Measurements from ENCODE around the gene HASPIN. TPM values are rescaled to one million over a fixed set of nuclear protein-coding genes. Genes with fewer than 3 reads are reported as not detected.
A peak's percentile ranks its signal among the peaks of the same experiment; 100 is the strongest.
"Not testable (repeated sequence)": the region's sequence is repeated elsewhere in the genome, so short reads cannot be mapped to it uniquely, and the experiment has no call there.

HASPIN gene
- total and polyA plus RNA-seq, 7 donors: under 0.01 to 3.5 (median 0.55) TPM; not detected in 1

DNA sequence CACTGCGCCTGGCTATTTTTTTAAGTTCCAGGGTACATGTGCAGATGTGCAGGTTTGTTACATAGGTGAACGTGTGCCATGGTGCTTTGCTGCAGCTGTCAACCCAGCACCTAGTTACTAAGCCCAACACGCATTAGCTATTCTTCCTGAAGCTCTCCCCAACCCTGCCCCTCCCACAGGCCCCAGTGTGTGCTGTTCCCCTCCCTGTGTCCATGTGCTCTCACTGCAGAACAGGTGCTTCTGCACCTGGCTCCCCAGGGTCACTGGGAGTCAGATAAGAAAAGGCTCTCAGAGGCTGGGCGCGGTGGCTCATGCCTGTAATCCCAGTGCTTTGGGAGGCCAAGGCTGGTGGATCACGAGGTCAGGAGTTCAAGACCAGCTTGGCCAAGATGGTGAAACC lies 6.2 kb downstream of the HASPIN start:
- 37 to 71% methylated on average over 6 of the region's 6 CpGs for WGBS, 2 donors
- Histone ChIP-seq H3K36me3 (no peaks in the 10 kb centered on the region), H3K4me1 (peaks cover 0 to under 1% (median 0%) of the 10 kb centered on the region in 4 donors), H3K4me3 (no peak overlapping the region), H3K27me3 (no peaks in the 10 kb centered on the region), H3K9me3 (no peaks in the 10 kb centered on the region), H3K27ac (no peak overlapping the region)
- no peak for DNase-seq
- TF ChIP-seq POLR2A (IDR thresholded peaks at IDR 0.05): no peak
- TF ChIP-seq POLR2AphosphoS5 (IDR thresholded peaks at IDR 0.05): no peak
- TF ChIP-seq, protein P1, sequence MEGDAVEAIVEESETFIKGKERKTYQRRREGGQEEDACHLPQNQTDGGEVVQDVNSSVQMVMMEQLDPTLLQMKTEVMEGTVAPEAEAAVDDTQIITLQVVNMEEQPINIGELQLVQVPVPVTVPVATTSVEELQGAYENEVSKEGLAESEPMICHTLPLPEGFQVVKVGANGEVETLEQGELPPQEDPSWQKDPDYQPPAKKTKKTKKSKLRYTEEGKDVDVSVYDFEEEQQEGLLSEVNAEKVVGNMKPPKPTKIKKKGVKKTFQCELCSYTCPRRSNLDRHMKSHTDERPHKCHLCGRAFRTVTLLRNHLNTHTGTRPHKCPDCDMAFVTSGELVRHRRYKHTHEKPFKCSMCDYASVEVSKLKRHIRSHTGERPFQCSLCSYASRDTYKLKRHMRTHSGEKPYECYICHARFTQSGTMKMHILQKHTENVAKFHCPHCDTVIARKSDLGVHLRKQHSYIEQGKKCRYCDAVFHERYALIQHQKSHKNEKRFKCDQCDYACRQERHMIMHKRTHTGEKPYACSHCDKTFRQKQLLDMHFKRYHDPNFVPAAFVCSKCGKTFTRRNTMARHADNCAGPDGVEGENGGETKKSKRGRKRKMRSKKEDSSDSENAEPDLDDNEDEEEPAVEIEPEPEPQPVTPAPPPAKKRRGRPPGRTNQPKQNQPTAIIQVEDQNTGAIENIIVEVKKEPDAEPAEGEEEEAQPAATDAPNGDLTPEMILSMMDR (IDR thresholded peaks at IDR 0.05): no peak
- TF ChIP-seq EP300 (IDR thresholded peaks at IDR 0.05): no peak
- intact Hi-C loops (cut with DNase I): loop anchor here (10.0 kb wide), 1 partner anchor 185 kb away; the partner anchor contains the start of gene P2RX1

- H3K36me3 ChIP-seq: no peaks in the 10 kb centered on the region
These were observed 7.3 kb downstream of the HASPIN start for GRCh38 chr17:3730881-3731429.

GRCh38 chr17:3732210-3732621 lies 8.5 kb downstream of the HASPIN start:
- 56 to 61% methylated on average over 9 of the region's 9 CpGs for WGBS, 2 donors
- TF ChIP-seq POLR2AphosphoS5 (IDR thresholded peaks at IDR 0.05) (no peak), EP300 (IDR thresholded peaks at IDR 0.05) (no peak), POLR2A (IDR thresholded peaks at IDR 0.05) (no peak)
- TF ChIP-seq, protein P1 (IDR thresholded peaks at IDR 0.05): no peak
- Histone ChIP-seq H3K36me3 (no peaks in the 10 kb centered on the region), H3K4me1 (peaks cover 0 to under 1% (median under 1%) of the 10 kb centered on the region in 4 donors), H3K27ac (no peak overlapping the region), H3K27me3 (no peaks in the 10 kb centered on the region), H3K9me3 (no peaks in the 10 kb centered on the region), H3K4me3 (no peak overlapping the region)
- intact Hi-C loops (cut with DNase I): loop anchor here (10.0 kb wide), 1 partner anchor 183 kb away; the partner anchor contains the start of gene P2RX1
- DNase-seq: peak; percentile 70

More at GRCh38 chr17:3730881-3731429, 7.3 kb downstream of the HASPIN start:
- Histone ChIP-seq H3K9me3 (no peaks in the 10 kb centered on the region), H3K4me1 (no peaks in the 10 kb centered on the region), H3K27me3 (no peaks in the 10 kb centered on the region), H3K27ac (no peak overlapping the region), H3K4me3 (no peak overlapping the region)
- TF ChIP-seq, protein P1 (IDR thresholded peaks at IDR 0.05): no peak
- TF ChIP-seq EP300 (IDR thresholded peaks at IDR 0.05) (no peak), POLR2AphosphoS5 (IDR thresholded peaks at IDR 0.05) (no peak), POLR2A (IDR thresholded peaks at IDR 0.05) (no peak)
- no peak for DNase-seq
- WGBS, 2 donors: 66 to 77% methylated on average over 9 of the region's 9 CpGs
- intact Hi-C loops (cut with DNase I): loop anchor here (10.0 kb wide), 1 partner anchor 184 kb away; the partner anchor contains the start of gene P2RX1

- not testable (repeated sequence) for H3K27me3 ChIP-seq, H3K36me3 ChIP-seq, H3K4me3 ChIP-seq, DNase-seq, H3K9me3 ChIP-seq, H3K27ac ChIP-seq
- H3K4me1 ChIP-seq: peaks cover 0 to 17% (median 14%) of the 10 kb centered on the region in 4 donors
- 92 to 93% methylated on average over 10 of the region's 10 CpGs for WGBS, 2 donors
- intact Hi-C loops (cut with DNase I): loop anchor here (5.0 to 10.0 kb wide), 2 partner anchors 180 to 272 kb away; partner anchors contain the start of gene P2RX1
These were observed 11.2 kb downstream of the HASPIN start for GRCh38 chr17:3734911-3735276.

DNA sequence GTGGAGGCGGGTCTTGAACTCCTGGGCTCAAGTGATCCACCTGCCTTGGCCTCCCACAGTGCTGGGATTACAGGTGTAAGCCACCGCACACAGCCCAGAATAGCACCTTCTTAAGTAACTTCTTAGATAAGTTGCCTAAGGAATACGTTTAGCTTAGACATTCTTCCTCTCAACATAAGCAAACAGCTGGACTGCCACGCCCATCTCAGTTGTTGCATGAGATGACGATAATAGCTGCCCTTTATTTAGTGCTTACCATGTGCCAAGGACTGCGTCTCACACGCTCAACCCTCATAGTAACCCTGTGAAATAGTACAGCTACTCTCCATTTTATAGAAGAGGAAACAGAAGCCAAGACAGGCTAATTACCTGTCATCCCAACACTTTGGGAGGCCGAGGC lies 11.8 kb downstream of the HASPIN start:
- H3K4me1 ChIP-seq: peaks cover 0 to 17% (median 14%) of the 10 kb centered on the region in 4 donors
- TF ChIP-seq, protein P1 (IDR thresholded peaks at IDR 0.05): no peak
- TF ChIP-seq POLR2AphosphoS5 (IDR thresholded peaks at IDR 0.05) (no peak), EP300 (IDR thresholded peaks at IDR 0.05) (no peak), POLR2A (IDR thresholded peaks at IDR 0.05) (no peak)
- no peaks in the 10 kb centered on the region for H3K36me3 ChIP-seq
- H3K4me3 ChIP-seq: no peak overlapping the region
- H3K27me3 ChIP-seq: no peaks in the 10 kb centered on the region
- WGBS, 2 donors: 29 to 69% methylated on average over 8 of the region's 8 CpGs
- H3K27ac ChIP-seq: no peak overlapping the region
- DNase-seq: no peak
- intact Hi-C loops (cut with DNase I): loop anchor here (5.0 to 10.0 kb wide), 2 partner anchors 179 to 272 kb away; partner anchors contain the start of gene P2RX1
- no peaks in the 10 kb centered on the region for H3K9me3 ChIP-seq
